ENCODE data around the gene NTHL1.
"Not testable (repeated sequence)": the region's sequence is repeated elsewhere in the genome, so short reads cannot be mapped to it uniquely, and the experiment has no call there.

NTHL1 gene

DNA sequence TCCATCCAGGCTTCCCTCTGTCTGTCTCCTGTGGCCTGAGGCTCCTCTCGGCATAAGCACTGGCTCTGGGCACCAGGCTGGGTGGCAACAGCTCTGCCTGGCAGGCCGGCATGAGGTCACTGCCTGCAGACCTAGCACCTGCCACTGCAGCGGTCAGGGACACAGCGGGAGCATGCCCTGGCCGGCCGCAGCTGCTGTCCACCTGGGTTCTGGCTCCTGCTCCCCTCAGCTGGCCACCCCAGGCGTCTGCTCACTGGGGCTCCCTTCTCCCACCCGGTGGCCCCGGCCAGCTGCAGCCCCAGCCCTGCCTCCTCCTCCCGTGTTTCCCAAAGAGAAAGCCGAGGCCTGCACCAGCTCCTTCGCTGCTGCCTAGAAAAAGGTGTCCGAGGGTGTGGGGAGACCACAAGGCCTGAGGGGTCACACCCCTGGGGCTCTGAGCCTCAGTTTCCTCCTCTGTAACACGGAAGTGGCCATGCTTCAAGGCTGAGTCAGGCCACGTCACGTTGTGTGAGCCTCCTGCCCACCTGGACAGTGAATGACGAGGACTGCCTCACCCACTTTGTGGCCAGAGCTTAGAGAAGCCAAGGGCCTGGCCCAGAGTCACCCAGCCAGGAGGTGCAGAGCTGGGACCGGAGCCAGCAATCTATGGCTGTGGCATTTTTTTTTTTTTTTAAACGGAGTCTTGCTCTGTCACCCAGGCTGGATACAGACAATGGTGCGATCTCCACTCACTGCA lies 6.7 kb downstream of the NTHL1 start:
- DNase-seq (ENCODE audit: low read depth in 2 of 2), result no peak

DNA sequence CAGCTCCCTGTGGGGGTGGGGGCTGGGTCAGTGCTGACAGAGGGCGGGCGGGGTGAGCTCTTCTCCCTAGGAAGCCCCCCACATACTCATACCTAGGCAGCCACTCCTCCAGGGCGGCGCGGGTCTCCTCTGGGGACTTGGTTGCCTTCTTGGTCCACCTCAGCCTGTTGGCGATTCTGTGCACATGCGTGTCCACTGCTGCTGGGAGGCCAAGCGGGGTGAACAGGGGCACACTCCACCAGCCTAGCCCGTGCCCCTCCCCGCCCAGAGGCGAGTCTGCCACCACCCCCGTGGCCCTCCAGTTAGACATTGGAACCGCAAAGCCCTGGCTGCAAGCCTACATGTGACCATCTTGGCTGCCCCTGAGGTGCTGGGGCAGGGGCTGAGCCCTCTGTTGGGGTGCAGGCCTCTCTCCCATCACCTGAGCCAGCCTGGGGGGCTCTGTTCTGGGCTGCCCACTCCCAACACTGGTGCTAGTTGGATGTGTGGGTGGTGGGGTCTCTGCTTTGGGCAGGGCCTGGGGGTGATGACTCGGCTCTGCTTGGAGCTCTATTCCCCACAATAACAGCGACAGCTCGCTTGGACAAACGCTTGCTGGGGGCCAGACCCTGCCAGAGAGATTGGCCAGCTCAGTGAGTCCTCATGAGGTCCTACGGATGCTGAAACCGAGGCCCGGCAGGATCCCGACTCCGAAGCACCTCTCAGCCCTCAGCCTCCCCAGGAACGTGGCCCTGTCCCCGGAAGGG lies 7.4 kb downstream of the NTHL1 start:
- no peak for DNase-seq (ENCODE audit: low read depth in 2 of 2)

DNA sequence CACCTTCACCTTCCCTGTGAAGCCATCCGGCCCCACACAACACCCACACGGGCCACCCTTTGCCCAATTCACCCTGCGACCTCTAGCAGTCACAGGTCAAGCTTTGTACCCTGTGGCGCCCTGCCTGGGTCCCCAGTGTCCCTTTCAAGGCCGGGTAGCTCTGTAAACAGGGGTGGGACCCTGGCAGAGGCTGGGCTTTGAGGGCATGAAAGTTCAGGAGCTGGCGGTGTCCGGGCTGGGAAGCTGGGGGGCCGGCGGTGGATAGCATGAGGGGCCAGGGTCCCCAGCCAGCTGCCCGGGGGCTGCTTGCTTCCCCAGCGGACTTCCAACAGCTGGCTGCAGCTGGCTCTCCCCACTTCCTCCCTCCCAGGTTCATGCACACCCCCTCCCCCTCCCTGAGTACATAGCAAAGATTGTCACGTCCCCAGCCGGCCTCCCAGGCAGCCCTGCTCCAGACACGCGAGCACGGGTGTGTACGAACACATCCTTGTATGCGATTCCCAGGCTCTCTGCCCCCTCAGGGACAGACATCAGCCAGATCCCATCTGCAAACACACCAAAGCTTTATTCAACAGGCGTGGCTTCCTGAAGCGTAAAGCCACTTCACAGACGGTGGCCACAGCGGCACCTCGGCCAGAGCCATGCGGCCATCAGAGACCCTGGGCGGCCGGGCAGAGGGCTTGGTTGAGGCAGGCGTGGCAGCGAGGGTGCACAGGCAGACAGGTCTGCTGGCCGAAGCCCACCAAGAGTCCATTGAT lies 8.2 kb downstream of the NTHL1 start:
- peak; percentile 63 to 64 for DNase-seq (ENCODE audit: low read depth in 2 of 2)

DNA sequence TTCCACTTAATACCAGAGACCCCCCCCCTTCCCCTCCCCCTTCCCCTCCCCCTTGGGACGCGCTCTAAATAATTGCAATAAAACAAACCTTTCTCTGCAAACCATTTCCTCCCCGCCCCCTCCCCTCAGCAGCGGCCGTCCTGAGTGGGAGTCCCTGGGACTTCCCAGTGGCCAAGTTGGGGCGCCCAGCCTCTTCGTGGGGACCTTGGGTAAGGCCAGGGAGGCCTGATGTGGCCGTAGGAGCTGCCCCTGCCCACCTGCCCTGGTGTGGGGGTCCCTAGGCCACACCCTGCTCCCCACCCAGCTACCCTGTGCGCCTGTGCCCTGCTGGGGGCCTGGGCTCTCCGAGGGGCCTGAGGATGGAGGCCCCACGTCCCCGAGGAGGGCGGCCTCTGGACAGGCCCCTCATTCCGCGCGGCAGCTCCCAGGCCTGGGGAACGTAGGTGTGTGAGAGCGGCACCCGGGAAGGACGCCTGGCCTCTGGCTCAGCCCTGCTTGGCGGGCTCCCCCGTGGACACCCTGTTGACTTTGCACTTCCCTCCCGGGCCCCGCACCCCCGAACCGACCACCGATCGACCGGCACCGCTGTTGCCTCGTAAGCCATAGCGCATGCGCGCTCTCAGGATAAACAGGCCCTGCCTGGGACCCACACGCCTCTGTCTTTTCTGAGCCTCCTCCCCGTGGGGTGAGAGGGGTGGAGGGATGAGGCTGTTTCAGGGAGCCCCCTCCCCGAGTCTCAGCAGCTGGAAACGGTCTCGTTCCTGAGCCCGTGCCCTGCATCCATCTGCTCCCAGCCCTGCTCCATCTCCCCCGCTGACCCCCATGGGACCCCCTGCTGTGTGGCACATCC lies 9.0 kb downstream of the NTHL1 start:
- no peak for DNase-seq (ENCODE audit: low read depth in 2 of 2)

DNA sequence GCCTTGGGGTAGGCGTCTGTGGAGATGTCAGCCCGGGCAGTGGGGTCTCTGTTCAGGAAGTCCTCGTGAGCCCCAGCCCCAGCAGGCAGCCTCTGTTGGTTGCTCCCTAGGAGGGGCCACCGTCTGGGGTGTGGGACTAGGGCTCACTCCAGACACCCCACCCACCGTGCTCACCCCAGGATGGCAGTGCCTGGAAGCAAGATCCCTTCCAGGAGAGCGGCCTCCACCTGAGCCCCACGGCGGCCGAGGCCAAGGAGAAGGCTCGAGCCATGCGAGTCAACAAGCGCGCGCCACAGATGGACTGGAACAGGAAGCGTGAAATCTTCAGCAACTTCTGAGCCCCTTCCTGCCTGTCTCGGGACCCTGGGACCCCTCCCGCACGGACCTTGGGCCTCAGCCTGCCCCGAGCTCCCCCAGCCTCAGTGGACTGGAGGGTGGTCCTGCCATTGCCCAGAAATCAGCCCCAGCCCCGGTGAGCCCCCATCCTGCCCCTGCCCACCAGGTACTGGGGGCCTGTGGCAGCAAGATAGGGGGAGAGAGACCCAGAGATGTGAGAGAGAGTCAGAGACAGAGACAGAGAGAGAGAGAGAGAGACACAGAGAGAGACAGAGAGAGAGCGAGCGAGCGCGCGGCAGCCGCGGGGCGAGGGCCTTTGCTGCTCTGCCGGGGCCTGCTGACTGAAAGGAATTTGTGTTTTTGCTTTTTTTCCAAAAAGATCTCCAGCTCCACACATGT lies 9.8 kb downstream of the NTHL1 start:
- peak in 1 of 2 experiments; percentile 53 for DNase-seq (ENCODE audit: low read depth in 2 of 2)

DNA sequence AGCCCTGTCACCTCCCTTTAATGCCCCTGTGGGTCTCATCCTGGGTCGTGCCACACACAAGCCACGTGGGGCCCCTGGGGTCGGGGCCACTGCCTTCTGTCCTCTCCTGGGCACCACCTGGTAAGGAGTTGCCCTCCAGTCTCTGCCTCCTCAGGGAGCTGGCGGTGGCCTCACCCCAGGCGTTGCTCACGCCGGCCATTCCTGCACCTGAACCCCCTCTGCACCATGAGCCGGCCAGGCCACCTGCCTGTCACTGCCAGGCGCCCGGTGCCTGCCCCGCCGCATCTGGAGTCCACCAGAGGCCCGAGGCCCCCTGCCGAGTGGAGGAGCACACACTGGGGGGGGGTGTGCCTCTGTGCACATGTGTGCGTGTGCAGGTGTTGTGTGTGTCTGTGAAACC lies 10.5 kb downstream of the NTHL1 start:
- no peak for DNase-seq (ENCODE audit: low read depth in 2 of 2)

DNA sequence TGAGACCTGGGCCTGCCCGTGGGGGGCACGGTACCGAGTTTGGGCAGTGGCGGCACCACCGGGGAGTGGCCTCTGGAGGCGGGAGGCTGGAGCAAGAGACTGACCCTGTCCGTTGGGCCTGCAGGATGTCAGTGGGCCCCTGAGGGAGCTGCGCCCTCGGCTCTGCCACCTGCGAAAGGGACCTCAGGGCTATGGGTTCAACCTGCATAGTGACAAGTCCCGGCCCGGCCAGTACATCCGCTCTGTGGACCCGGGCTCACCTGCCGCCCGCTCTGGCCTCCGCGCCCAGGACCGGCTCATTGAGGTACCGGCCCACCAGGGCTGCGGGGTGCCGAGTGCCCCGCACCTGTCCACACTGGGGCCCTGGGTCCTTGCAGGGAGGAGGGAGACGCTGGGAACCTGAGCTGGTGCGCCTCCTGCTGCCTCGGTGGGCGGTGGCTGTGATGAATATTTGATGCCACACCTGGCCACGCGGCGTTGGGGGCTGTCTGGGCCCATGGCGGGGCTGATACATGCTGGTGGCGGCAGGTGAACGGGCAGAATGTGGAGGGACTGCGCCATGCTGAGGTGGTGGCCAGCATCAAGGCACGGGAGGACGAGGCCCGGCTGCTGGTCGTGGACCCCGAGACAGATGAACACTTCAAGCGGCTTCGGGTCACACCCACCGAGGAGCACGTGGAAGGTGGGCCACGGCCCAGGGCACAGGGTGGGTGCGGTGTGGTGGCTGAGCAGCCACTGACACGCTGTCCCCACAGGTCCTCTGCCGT lies 11.3 kb downstream of the NTHL1 start:
- no peak for DNase-seq (ENCODE audit: low read depth in 2 of 2)

DNA sequence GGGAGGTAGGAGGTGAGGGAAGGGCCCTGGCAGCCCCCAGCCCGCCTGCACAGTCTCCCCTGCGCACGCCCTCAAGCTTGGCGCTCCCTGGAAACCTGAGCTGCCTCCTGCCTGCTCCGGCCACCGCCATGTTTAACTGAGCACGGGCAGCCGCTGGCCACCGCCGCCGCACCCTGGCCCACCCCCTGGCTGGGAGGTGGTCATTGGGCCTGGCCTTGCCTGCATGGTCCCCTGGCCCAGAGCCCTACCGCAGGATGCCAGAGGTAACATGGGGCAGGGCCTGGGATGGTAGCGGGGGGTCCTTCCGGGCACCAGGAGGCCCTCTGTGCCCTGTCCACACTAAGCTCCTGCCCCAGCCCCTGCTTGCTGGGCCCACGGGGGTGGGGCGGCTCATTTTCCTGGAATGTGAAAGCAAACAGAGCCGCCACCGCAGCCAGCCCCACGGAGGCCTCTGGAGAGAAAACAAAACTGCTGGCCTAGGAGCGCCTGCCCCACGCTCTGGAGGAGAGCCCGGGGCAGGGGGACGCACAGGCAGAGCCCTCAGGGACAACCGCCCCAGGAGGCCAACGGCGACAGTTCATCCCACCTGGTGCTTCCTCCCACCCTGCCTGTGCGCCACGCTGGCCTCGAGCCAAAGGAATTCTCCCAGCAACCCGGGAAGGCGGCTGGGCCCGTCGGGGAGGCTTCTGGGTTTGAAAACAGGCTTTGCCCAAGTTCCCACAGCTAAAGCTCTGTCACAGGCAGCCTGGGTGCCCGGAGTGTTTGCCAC lies 12.0 kb downstream of the NTHL1 start:
- DNase-seq (ENCODE audit: low read depth in 2 of 2), result no peak

DNA sequence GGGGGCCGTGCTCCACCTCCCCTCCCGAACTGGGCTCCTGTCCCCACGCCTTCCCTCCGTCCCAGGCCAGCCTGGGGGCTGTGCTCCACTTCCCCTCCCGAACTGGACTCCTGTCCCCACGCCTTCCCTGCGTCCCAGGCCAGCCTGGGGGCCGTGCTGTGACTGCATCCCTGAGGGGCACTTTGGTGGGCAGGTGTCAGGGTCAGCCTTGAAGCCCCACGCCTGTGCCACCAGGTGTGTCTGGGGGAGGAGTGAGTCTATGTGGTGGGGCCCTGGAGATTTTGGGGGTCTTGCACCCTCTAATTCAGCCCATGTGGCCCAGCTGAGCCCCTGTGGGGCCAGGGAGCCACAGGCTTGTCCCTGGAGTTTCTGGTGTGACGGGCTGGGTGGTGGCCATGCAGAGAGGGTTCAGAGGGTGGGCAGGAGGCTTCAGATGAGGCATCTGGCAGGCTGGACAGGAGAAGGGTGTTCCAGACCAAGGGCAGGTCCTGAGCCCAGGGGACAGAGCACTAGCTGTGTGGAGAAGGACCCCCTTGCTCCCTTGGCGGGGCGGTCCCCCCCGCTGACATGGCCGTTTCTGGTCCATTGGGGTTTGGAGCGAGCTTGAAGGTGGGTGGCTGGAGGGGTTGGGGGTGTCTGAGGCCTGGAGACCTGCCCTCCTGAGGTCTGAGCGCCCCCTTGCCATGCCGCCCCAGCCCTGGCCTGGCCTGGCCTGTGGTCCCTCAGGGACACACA lies 12.8 kb downstream of the NTHL1 start:
- no peak for DNase-seq (ENCODE audit: low read depth in 2 of 2)

DNA sequence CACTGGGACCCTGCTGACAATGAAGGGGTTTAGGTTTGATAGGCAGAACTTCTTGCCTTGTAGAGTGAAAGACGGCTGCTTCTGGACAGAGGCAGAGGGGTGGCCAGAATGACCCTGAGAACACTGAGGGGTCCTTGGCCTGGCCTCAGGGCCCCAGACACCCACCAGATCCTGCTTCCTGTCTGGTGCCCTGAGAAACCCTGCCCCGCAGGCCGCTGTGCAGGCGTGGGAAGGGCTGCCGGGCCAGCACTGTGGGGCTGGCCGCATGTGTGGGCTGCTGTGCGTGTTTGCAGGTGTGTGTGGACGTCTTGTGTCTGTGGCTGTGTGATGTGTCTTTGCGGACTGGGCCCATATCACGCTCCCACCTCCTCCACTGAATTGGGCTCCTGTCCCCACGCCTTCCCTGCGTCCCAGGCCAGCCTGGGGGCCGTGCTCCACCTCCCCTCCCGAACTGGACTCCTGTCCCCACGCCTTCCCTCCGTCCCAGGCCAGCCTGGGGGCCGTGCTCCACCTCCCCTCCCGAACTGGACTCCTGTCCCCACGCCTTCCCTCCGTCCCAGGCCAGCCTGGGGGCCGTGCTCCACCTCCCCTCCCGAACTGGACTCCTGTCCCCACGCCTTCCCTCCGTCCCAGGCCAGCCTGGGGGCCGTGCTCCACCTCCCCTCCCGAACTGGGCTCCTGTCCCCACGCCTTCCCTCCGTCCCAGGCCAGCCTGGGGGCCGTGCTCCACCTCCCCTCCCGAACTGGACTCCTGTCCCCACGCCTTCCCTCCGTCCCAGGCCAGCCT lies 13.5 kb downstream of the NTHL1 start:
- DNase-seq (ENCODE audit: low read depth in 2 of 2), result not testable (repeated sequence)

DNA sequence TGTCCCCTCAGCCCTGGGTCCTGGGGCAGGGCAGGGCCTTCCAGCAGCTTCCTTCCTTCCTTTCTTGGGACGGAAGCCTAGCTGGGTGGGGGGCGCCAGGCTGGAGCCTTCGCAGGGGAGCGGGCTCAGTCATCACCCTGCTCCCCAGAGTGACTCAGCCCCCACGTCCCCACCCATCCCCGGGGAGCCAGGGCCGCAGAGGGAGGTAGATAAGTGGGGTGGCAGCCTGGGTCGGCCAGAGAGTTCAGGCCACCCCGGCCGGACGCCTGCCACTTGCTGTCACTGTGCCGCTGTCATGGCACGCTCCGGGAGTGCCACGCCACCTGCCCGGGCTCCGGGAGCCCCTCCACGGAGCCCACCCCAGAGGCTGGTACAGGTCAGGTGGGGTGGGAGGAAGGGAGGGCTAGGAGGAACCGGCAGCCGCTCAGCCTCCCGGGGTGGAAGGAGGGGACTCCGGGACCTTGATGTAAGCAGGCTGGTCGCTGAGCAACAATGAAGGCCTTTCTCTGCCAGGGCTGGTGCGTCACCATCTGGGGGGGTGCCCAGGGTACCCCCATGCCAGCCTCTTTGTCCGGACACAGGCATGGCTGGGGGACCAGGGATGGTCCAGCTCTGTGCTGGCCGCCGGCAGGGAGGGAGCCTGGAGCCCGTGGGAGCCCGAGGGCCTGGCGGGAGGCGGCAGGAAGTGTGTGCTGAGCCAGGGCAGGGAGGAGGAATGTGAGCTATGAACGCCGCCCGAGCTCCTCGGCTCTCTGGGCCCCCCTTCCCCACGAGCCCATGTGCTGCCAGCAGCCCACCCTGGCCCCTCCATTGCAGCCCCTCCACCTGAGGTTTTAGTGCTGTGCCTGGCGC lies 14.4 kb downstream of the NTHL1 start:
- no peak for DNase-seq (ENCODE audit: low read depth in 2 of 2)

DNA sequence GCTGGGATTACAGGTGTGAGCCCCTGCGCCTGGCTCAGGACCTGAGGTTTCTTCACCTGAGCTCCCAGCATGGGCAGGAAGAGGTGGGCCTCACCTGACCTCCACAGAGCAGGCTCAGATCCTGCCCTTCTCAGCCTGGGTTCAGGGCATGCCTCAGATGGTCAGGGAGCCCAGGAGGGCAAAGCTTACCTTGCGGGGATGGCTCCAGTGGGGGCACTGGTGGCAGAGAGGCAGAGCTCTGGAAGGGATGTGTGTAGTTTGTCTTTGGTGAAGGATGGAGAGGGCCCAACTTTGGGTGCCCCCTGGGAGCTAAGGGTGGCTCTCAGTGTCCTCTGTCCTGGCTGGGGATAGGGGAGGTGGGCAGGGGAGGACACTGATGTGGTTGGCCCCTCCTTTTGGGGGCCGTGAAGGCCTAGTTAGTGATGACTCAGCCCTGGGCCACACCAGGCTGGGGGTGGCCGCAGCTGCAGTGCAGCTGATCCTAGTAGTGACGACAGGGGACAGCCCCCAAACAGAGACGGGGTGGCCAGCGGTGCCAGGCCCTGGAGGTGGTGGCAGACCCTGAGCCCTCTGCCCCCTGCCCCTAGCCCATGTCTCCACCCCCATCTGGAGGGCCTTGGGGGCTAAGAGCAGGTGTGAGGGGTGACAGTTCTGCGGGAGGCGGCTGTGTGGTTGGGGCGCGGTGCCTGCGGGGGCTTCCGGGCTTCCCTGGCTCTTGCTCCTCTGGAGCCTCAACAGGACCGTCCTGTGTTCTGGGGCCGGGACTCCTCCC lies 15.2 kb downstream of the NTHL1 start:
- no peak for DNase-seq (ENCODE audit: low read depth in 2 of 2)

DNA sequence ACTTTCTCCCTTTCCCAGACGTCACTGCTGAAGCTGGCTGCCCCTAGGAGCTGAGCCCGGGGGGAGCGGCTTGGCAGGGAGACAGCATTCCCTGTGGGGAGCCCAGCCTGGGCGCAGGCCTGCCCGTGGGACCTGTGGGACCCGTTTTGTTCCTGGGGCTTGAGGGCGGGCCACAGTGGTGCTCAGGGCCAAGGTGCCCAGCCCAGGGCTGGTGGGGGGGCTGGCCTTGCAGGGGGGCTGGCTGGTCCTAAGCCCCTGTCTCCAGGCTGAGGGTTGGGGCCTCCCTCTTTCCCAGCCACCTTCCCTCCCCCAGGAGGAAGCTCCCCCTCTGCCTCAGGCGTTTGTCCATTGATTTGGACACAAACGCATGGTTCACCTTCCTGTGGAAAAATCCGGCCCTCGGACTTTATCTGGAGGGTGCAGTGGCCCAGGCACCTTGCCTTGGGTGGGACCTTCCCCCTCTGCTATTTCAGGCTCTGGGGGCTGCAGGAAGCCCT lies 16.5 kb downstream of the NTHL1 start:
- DNase-seq (ENCODE audit: low read depth in 2 of 2), result no peak

DNA sequence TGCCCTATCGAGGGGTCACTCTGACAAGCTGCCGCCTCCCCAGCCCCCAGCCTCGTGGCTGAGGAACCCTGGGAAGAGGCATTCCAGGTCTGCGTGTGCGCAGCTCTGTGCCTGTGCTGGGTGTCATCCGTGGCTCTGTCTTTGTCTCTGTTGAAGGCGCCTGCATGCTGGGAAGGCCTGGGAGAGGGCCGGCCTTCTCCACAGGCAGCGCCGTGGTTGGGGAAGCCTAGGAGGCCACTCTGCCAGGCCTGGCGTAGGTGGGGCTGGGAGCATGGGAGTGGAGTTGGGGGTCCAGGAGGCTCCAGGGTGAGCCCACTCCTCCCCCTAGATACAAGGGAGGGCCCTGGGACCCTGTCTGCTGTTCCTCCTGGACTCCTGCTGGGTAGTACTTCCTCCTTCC lies 17.6 kb downstream of the NTHL1 start:
- no peak for DNase-seq (ENCODE audit: low read depth in 2 of 2)

DNA sequence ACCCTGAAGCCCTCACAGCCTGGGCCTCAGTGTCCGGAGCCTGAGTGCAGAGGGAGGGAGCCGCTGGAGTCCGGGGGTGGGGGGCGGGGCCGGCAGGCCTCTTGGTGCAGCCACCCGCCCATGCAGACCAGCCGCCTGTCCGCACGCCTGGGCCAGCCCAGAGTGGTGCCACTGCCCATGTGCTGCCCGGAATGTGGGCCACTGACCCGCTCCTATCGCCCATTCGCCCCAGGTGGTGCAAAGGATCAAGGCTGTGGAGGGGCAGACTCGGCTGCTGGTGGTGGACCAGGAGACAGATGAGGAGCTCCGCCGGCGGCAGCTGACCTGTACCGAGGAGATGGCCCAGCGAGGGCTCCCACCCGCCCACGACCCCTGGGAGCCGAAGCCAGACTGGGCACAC lies 18.3 kb downstream of the NTHL1 start:
- no peak for DNase-seq (ENCODE audit: low read depth in 2 of 2)

DNA sequence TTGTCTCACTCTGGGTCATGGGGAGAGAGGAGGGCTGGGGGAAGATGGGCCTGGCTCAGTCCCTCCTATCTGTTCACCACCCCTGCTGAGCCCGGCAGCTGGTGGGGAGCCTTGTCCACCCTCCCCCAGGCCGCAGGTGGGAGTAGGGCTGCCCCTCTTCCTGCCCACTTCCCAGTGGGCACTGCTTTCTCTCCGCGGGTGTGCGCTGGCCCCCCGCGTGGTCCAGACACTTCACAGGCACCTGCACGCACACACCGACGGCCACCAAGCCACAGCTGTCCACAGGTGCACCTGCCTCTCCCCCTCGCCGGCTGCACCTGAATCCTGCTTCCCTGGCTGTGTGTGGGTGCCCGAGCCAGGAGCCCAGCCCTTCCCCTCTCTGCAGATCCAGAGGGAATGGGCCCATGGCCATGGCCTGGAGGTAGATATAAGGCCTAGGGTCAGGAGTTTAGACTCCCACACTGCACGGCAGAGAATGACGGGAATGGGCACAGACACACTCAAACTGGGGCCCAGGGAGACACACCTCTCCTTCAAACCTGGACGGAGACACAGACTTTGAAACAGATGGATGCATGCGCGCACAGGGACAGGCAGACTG lies 18.9 kb downstream of the NTHL1 start:
- no peak for DNase-seq (ENCODE audit: low read depth in 2 of 2)
